Islet precursor cell (in vitro differentiated cells): ENCODE data around the gene DGCR2.
"Not testable (repeated sequence)": the region's sequence is repeated elsewhere in the genome, so short reads cannot be mapped to it uniquely, and the experiment has no call there.

Source experiments
- DNase-seq: peaks from one replicate; pipeline ENCODE4 v3.0.0-alpha.2; 2018

Gene DGCR2

DNA sequence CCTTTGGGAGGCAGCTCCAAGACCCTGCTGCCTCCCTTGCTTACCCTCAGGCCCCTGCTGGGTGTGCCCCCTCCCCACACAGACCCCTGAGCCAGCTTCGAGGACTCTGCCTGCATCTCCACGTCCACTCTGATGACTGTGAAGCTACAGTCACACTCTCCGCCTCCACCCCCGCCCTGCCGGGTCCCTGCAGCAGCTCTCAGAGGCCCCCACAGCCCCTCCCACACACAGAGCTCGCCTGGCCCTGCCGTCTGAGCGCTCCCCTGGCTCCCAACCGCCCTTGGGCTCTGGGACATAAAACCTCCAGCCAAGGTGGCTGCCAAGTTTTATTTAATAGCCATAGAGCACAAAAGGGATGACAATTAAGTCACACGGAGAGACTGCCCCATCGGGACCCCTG is 96.1 kb downstream of the DGCR2 start:
- DNase-seq = not testable (repeated sequence)

DNA sequence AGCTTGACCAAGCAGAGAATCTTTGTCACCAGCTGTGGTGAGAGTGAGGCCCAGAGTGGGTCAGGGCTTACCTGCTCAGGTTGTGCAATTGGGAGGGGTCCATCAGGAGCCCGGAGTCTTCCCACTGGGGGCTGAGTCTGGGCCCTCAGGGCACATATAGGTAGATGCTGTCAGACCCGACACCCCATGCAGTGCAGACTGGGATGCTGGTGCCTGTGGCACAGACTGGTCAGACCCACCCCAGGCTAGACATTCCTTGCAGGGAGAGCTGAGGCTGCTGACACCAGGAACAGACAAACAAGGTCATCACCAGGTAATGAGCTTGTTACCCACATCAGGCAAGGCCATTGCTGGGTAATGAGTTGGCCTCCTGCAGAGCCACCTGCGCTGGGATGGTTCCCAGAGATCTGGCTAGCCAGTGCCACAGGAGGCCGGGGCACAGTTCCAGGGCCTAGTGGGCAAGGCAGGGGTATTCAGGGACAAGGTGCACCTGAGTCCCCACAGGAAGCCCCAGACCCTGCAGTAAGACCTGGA is 97.2 kb downstream of the DGCR2 start:
- not testable (repeated sequence) for DNase-seq

DNA sequence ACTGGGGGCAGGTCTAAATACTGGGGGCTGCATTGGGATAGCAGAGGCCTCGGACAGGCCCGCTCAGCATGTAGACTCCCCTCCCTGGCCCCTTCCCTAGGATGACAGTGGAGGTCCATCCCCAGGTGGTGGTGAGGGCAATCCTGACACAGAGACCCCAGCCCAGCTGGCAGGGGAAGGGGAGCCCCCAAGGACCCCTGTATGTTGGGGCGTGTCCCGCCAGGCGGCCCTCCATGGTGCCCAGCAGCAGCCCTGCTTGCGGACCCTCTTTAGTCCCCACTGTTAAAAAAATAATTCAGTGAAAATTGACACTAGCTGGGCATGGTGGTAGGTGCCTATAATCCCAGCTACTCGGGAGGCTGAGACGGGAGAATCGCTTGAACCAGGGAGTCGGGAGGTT is 98.3 kb downstream of the DGCR2 start:
- DNase-seq = not testable (repeated sequence)

DNA sequence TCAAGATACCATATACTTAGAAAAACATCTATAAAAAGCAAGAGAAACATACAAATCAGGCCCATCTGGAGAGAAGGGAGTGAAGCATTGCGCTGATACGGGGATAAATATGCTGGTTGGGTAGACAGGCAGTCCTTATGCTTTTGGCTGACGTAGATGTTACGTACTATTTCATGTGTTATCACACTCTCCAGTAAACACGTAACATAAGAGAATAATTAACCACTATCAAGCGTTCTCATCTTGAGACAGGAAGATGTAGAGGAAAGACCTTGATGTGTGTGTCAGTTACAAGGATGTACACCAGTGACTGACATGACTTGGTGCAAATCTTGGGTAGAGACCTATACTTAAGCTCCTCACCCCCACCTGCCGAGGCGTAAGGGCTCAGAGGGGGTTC is 99.5 kb downstream of the DGCR2 start:
- DNase-seq = no peak

DNA sequence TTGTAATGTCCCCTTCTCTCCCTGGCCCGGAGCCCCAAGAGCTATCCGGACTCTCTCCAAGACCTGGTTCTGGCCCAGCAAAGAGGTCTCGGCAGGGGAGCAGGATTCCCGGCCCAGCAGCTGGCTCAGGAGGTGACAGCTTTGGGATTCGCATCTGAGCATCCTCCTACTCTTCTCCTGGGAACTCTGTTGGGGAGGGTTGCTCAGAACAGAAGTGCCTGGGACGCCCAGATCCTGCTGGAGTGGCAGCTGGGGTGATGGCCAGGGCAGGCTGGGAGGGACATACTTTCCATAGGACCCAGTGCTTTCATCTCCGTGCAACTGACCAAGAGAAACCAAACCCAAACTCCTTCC is 102.6 kb downstream of the DGCR2 start:
- DNase-seq = no peak

DNA sequence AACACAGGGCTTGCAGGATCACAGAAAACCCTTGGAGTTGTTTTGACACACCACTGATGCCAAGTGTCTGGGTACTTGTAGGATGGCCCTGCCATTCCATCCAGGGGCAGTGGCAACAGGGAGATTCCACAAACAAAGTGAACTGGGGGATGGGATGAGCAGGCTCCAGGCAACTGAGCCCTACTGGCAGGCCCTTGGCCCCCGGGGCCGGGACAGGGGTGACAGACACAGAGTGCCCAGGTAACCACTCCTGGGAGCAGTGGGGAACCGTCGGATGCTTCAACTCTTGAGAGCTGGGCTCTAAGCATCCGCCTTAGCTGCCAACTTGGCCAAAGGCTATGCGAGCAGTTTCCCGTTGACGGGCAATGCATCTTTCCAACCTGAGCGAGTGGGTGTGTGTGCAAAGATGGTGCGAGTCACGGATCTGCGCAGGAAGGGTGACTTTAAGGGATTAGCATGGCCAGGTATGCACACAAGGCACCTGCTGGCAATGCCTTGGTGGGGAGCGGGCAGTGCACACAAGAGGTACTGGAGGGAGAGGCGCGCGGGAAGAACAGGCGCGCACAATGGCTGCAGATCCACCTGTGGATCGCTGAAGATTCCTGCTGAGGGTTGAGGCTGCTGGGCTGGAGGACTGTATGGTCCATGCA is 103.1 kb downstream of the DGCR2 start:
- DNase-seq = no peak

DNA sequence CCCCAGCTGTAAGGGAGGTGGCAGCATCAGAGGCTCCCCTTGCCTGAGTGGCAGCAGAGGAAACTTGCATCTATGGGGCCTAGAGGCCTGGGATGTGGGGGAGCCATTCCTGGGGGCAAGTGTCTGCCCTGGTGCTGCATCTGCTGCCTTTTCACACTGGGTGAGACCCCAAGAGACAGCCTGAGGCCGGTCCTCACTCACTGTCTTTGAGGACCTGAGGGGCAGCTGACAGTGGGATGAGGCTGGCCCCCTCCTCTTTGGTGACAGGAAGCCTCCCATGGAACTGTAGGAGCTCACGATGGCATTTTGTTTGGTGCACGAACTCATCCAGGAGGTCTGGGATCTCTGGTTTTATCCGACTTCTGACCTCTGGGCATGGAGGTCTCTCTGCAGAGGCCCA is 104.0 kb downstream of the DGCR2 start:
- no peak for DNase-seq

DNA sequence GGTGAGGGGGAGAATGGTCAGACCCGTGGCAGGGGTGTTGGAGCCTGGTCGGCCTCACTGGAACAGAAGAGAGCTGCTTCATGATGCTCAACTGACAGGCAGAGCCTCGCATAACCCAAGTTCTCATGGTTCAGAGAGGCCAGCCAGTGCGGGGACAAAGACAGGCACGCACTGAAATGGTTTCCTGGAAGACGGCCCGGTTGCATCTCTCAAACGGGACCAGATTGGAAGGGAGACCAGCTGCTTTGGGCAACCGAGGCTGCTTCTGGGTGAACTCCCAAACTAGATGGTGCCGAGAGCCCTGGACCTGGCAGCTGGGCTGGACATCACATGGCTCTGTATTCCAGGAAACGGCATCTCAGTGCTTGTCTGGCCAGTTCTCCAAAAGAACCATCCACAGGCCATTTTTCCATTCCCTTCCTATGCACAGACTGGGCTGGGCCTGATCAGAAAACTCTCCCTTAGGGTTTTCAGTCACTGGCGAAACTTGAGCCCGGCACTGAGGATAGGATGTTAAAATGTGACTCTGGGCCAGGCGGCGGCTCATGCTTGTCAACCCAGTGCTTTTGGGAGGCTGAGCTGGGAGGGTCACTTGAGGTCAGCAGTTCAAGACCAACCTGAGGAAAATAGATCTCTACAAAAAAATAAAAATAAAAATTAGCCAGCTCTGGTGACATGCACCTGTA is 106.0 kb downstream of the DGCR2 start:
- DNase-seq = no peak

DNA sequence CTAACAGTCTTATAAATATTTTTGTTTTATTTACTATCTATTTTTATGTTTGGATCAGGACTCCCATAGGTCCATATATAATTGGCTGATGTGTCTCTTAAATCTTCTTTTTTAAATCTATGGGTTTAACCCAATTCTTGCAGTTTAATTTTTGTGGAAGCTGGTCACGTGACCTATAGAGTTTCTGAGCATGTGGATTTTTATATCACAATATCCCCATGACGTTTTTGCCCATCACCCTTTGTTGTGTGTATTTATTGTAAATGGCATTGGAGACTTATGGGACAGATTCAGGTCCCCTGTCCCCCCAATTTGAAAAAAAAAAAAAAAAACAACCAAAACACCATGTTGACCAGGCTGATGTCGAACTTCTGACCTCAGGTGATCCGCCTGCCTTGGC is 107.3 kb downstream of the DGCR2 start:
- DNase-seq = no peak

DNA sequence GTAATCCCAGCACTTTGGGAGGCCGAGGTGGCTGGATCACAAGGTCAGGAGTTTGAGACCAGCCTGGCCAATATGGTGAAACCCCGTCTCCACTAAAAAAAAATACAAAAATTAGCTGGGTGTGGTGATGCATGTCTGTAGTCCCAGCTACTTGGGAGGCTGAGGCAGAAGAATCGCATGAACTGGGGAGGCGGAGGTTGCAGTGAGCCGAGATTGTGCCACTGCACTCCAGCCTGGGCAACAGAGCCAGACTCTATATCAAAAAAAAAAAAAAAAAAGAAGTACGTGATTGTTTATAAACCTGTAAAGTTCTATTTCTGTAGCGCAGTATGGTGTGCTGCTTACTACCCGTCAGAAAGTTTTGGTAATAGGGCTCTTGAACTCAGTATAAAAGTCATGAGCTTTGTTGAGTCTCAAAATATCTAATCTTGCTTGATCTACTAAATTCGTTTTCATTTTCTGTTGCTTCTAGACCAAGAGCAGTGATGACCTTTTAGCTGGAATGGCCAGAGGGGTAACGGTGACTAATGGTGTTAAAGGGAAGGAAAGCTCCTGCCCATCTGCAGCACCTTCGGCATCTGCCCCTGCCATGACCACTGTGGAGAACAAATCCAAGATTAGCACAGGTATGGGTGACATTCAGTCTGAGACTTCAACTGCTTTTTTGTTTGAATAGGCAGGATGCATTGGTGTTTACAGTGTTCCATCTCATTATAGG is 108.2 kb downstream of the DGCR2 start:
- DNase-seq = not testable (repeated sequence)

DNA sequence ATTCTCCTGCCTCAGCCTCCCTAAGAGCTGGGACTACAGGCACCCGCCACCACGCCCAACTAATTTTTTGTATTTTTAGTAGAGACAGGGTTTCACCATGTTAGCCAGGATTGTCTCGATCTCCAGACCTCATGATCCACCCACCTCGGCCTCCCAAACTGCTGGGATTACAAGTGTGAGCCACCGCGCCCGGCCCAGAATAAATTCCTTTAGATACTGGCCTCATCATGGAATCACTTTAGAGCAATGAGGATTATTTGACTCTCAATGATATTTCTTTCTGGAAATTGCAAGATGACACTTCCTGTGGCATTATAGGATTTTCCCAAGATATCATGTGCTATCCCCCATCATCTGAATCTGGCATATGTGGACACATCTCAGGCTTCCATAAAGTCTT is 108.8 kb downstream of the DGCR2 start:
- not testable (repeated sequence) for DNase-seq

DNA sequence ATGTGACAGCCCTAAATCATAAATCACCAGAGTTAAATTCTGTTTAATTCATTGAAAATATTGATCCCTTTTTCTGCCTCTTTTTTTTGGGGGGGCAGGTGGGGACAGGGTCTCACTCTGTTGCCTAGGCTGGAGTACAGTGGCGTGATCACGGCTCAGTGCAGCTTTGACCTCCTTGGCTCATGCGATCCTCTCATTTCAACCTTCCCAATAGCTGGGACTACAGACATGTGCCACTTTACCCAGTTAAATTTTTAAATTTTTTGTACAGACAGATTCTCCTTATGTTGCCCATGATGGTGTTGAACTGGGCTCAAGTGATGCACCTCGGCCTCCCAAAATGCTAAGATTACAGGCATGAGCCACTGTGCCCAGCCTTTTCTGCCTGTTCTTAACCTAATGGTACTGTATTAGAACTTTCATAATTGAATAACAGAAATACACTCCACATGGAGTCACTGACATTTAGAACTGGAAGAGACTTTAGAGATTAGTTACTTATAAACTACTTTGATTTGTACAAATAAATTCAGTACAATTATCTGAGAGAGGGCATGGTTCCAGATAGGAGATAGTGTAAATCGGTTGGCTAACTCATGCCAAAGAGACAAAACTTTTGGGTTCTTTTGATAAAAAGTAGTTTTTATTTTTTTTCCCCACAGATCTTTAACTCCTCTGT is 109.8 kb downstream of the DGCR2 start:
- no peak for DNase-seq

DNA sequence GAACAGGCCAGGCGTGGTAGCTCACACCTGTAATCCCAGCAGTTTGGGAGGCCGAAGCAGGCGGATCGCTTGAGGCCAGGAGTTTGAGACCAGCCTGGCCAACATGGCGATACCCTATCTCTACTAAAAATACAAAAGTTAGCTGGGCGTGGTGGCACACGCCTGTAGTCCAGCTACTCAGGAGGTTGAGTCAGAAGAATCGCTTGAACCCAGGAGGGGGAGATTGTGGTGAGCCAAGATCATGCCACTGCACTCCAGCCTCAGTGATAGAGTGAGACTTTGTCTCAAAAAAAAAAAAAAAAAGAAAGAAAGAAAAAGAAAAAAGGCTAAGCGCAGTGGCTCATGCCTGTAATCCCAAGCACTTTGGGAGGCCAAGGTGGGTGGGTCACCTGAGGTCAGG is 110.6 kb downstream of the DGCR2 start:
- DNase-seq = not testable (repeated sequence)

DNA sequence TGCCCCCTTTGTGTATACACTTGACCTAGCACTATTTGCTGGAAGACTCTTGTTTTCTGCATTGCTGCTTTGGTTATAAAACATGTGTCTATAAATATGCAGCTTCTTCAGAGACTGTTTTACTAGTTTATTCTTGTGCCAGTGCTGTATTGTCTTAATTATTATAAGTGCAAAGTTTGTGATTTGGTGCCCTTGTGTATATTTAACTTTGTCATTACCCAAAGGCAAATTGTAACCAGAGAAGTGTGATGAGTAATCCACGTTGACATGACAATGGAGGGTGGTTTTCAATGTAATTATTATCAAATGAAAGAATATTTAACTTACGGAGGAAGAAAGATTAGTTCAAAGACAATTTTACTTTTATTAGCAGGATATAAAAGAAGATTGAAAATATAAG is 111.1 kb downstream of the DGCR2 start:
- DNase-seq = no peak

DNA sequence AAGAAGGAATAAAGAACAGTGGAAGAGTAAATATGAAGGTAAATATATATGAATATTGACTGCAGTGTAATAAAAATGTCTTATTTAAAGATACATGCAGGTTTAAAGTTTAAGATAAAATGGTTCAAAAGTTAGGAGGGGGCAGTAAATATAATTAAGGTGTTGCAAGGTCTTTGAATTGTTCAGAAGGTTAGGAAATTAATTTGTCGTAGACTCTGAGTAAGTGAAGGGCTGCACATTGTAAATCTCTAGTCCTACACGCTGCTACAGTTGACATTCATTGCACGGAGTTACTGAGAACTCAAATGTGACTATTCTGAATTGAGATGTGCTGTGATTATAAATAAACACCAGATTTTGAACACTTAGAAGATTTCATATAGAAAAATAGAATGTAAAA is 116.3 kb downstream of the DGCR2 start:
- DNase-seq = no peak

DNA sequence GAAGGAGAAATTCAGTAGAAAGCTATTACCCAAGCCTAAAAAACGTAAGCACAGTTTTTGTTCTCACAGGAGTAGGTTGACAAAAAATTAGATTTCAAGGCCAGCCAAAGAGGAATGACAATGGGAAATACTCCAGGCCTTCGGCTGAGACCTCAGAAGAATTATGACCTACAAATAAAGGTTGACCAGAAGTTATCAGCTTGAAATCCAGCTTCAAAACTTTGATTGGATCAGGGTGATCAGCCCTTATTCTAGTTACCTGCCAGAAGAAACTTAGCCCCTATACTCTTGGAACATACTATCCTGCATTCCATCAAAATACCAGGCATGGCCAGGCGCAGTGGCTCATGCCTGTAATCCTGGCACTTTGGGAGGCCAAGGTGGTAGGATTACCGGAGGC is 117.7 kb downstream of the DGCR2 start:
- DNase-seq = no peak

DNA sequence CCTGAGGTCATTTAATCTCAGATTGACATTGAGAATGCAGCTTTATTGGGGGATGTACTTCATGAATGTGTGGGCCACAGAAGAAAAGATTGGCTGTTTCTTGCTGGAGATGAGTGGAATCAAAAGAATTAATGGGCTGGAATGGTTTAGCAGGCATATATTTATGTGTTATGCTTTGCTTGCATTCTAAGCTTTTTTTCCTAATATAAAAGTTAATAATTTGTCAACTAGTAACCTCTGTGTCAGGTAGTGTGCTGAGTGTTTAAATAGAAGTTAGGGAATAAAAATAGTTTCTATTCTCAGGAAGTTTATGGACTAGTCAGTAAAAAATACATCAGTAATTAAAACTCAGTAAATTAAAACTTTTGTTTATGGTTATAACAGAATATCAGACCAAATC is 118.7 kb downstream of the DGCR2 start:
- no peak for DNase-seq

DNA sequence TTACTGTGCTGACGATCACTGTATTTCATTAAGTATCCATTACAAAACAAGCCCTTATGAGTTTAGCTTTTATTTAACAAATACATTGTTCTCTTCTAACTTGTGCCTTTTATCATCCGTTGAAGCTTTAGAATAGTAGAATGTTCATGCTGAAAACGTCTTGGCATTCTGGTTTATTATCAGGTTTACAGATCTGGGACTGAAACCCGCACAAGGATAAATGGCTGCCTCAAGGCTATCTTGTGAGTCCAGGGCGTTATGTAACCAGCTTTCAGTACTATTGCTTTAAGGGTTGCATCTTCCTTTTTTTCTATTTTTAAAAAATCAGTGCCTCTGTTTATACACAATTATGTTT is 119.6 kb downstream of the DGCR2 start:
- no peak for DNase-seq

DNA sequence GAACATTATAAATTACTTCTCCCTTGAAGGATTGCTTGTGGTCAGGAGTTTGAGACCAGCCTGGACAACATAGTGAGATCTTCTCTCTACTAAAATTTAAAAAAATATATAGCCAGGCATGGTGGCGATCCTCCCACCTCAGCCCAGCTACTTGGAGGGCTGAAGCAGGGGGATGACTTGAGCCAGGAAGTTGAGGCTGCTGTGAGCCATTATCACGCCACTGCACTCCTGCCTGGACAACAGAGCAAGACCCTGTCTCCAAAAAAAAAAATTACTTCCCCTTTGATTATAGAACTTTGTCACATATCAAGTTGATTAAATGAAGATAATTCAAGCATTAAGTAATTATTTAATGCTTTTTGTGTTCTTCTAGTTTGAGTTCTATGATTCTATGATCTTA is 121.0 kb downstream of the DGCR2 start:
- DNase-seq = no peak

DNA sequence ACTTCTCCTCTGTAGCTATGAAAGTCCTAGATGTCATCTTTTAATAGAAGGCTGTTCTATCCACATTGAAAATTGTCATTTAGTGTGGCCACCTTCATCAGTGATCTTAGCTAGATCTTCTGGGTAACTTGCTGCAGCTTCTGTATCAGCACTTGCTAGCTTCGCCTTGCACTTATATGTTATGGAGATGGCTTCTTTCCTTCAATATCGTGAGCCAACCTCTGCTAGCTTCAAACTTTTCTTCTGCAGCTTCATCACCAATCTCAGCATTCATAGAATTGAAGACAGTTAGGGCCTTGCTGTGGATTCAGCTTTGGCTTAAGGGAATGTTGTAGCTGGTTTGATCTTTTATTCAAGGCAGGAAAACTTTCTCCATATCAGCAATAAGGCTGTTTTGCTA is 122.1 kb downstream of the DGCR2 start:
- not testable (repeated sequence) for DNase-seq

DNA sequence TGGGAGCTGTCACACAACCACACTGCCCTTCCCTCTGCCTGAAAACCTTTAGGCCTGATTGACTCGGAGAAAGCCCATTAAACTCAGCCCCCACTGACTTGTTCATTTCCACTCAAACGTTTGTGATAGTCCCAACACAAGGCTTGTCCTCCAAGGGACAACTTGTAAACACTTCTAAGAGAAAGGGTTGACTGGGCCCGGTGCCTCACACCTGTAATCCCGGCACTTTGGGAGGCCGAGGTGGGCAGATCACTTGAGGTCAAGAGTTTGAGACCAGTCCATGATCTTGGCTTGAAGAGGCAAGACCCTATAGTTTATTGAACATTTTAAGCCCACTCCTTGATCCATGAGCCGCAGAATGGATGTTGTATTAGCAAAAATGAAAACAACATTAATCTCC is 122.8 kb downstream of the DGCR2 start:
- DNase-seq = no peak

DNA sequence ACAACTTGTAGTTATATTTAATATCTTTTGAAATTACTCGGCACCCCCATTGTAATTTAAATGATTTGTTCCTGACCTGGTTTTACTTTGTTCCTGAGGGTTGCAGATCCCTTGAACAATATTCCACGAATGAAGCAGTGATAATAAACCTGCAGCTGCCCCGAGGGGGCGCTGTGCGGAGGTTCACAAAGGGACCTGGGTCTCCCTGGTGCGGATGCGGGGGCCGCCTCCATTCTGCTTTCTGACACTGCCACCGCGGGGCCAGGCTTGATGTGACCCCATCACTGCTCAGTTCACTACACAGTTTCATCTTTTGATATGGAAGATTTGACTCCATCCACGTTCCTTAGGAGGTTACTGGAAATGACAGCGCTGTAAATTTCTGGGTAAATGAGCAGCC is 123.2 kb downstream of the DGCR2 start:
- DNase-seq = no peak

DNA sequence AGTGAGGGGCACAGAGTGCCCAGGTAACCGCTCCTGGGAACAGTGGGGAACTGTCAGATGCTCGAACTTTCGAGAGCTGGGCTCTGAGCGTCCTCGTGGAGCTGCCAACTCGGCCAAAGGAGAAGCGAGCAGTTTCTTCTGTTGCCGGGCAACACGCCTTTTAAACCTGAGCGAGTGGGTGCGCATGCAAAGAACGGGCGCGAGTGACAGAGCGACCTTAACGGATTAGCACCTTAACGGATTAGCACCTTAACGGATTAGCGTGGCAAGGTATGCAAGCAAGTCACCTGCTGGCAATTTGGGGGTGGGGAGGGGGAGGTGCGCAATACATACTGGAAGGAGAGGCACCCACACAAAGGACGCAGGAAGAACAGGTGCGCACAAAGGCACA is 124.3 kb downstream of the DGCR2 start:
- DNase-seq = no peak
